CD14-positive monocyte (primary cell): ENCODE results near the gene ABCC3. TPM values are rescaled to one million over a fixed set of nuclear protein-coding genes. Genes with fewer than 3 reads are reported as not detected.

Experiments used
- DNase-seq, 3 donors: peaks; one replicate each; pipeline ENCODE4 v3.0.0-alpha.2; 2011 to 2022
- H2AFZ ChIP-seq: 2 replicates; pipeline ENCODE4 v1.6.0; 2012; ENCODE audit warnings: mild to moderate bottlenecking, low read depth, low read length, inconsistent platforms; ENCODE audit not compliant: insufficient read depth, poor library complexity, severe bottlenecking
- H3K27ac ChIP-seq, 2 donors: 1 replicate in 1 of 2; 2 replicates in 1 of 2; pipeline ENCODE4 v1.5.1; 2012 to 2013; ENCODE audit warnings: low read length in 2 of 2, control low read depth in 1 of 2, inconsistent platforms in 1 of 2, low read depth in 1 of 2, mild to moderate bottlenecking in 1 of 2
- H3K27me3 ChIP-seq, 2 donors: one replicate each; pipeline versions ENCODE4 v1.6.0 to v1.6.1; 2011 to 2013; ENCODE audit warnings: low read length in 2 of 2; ENCODE audit not compliant: control insufficient read depth in 2 of 2, insufficient read depth in 2 of 2
- H3K36me3 ChIP-seq, 2 donors: replicated peaks in 1 of 2; 1 replicate in 1 of 2; 2 replicates in 1 of 2; pipeline versions ENCODE4 v1.5.1 to v1.6.1; 2012 to 2013; ENCODE audit warnings: low read length in 2 of 2, control low read depth in 1 of 2, inconsistent platforms in 1 of 2, mild to moderate bottlenecking in 1 of 2; ENCODE audit not compliant: insufficient read depth in 2 of 2, control insufficient read depth in 1 of 2
- H3K4me1 ChIP-seq, 2 donors: 1 replicate in 1 of 2; 2 replicates in 1 of 2; pipeline versions ENCODE4 v1.5.1 to v1.6.1; 2012 to 2013; ENCODE audit warnings: low read length in 2 of 2, control low read depth in 1 of 2, inconsistent platforms in 1 of 2, mild to moderate bottlenecking in 1 of 2, moderate library complexity in 1 of 2; ENCODE audit not compliant: insufficient read depth in 2 of 2, control insufficient read depth in 1 of 2
- H3K4me2 ChIP-seq: replicated peaks from 2 replicates; pipeline ENCODE3; 2012; ENCODE audit warnings: low read length, moderate library complexity, mild to moderate bottlenecking; ENCODE audit not compliant: poor library complexity, severe bottlenecking; ENCODE audit errors: extremely low read depth
- H3K4me3 ChIP-seq, 3 experiments: fragments of 200-600 bp in 1 of 3; sonication (generic) in 1 of 3; replicated peaks in 1 of 3; 1 replicate in 2 of 3; 2 replicates in 1 of 3; pipeline ENCODE4 v1.5.1; 2011 to 2013; ENCODE audit warnings: low read length in 3 of 3, mild to moderate bottlenecking in 3 of 3, control low read depth in 2 of 3, low read depth in 2 of 3, inconsistent platforms in 1 of 3, moderate library complexity in 1 of 3
- H3K79me2 ChIP-seq: 2 replicates; pipeline ENCODE4 v1.6.0; 2012; ENCODE audit warnings: mild to moderate bottlenecking, control low read depth, inconsistent platforms, low read length, moderate library complexity; ENCODE audit not compliant: insufficient read depth
- H3K9ac ChIP-seq: 2 replicates; pipeline ENCODE4 v1.6.0; 2017; ENCODE audit warnings: low read length, mild to moderate bottlenecking; ENCODE audit not compliant: insufficient read depth, poor library complexity, severe bottlenecking
- H3K9me3 ChIP-seq, 2 donors: replicated peaks in 1 of 2; 1 replicate in 1 of 2; 2 replicates in 1 of 2; pipeline versions ENCODE4 v1.5.1 to v1.6.1; 2012 to 2013; ENCODE audit warnings: low read length in 2 of 2, control low read depth in 1 of 2; ENCODE audit not compliant: control insufficient read depth in 1 of 2, insufficient read depth in 1 of 2
- H4K20me1 ChIP-seq: 2 replicates; pipeline ENCODE4 v1.6.0; 2012; ENCODE audit warnings: mild to moderate bottlenecking, low read length, control low read depth, moderate library complexity; ENCODE audit not compliant: insufficient read depth
- H3K27ac Mint-ChIP-seq, 7 donors: one replicate each; pipeline ENCODE4 v1.8.0; 2020; ENCODE audit warnings: mild to moderate bottlenecking in 7 of 7, mixed read lengths in 7 of 7, moderate library complexity in 6 of 7, inconsistent platforms in 2 of 7
- H3K27me3 Mint-ChIP-seq, 3 donors: one replicate each; pipeline ENCODE4 v1.8.0; 2021 to 2022; ENCODE audit warnings: low read depth in 3 of 3, mild to moderate bottlenecking in 3 of 3, mixed read lengths in 3 of 3, moderate library complexity in 3 of 3, inconsistent platforms in 1 of 3
- H3K36me3 Mint-ChIP-seq, 2 donors: one replicate each; pipeline ENCODE4 v1.8.0; 2020; ENCODE audit warnings: mixed read lengths in 2 of 2, inconsistent platforms in 1 of 2, mild to moderate bottlenecking in 1 of 2
- H3K4me1 Mint-ChIP-seq: one replicate; pipeline ENCODE4 v1.8.0; 2020; ENCODE audit warnings: mild to moderate bottlenecking, mixed read lengths
- H3K4me3 Mint-ChIP-seq, 2 donors: one replicate each; pipeline ENCODE4 v1.8.0; 2020; ENCODE audit warnings: mild to moderate bottlenecking in 2 of 2, mixed read lengths in 2 of 2, moderate library complexity in 1 of 2
- H3K9me3 Mint-ChIP-seq, 7 donors: one replicate each; pipeline ENCODE4 v1.8.0; 2020 to 2022; ENCODE audit warnings: mixed read lengths in 7 of 7, mild to moderate bottlenecking in 6 of 7, moderate library complexity in 6 of 7, inconsistent platforms in 2 of 7
- WGBS: methylation state at CpG from one replicate; pipeline ENCODE4 v1.1.5; 2013; ENCODE audit warnings: missing lambda C conversion rate; ENCODE audit not compliant: insufficient coverage; 5-methylcytosine and 5-hydroxymethylcytosine counted together
- intact Hi-C, 2 donors: fragments of 100-400 bp; cut with micrococcal nuclease; formaldehyde crosslinking; loops; one replicate each; pipeline versions ENCODE4 v1.15.0 to v1.15.1; 2023
- polyA plus RNA-seq, 3 donors: library from polyadenylated mRNA; depleted of rRNA in 1 of 3; unstranded in 2 of 3; stranded (reverse) in 1 of 3; fragments of 300-500 nt in 2 of 3; fragments of >200 nt in 1 of 3; fragmentation: Illumina TruSeq in 2 of 3; gene quantifications; 1 replicate in 2 of 3; 2 replicates in 1 of 3; pipeline ENCODE4 v1.2.3, GENCODE V29; 2012 to 2021
- TF ChIP-seq, protein P1 (sequence below): fragments of 200-600 bp; IDR thresholded peaks from one replicate; pipeline ENCODE4 v1.8.0; 2022; ENCODE audit warnings: antibody characterized with exemption, mild to moderate bottlenecking

ABCC3 gene
- polyA plus RNA-seq, 3 donors = 2.7 to 74.5 (median 11.4) TPM

DNA sequence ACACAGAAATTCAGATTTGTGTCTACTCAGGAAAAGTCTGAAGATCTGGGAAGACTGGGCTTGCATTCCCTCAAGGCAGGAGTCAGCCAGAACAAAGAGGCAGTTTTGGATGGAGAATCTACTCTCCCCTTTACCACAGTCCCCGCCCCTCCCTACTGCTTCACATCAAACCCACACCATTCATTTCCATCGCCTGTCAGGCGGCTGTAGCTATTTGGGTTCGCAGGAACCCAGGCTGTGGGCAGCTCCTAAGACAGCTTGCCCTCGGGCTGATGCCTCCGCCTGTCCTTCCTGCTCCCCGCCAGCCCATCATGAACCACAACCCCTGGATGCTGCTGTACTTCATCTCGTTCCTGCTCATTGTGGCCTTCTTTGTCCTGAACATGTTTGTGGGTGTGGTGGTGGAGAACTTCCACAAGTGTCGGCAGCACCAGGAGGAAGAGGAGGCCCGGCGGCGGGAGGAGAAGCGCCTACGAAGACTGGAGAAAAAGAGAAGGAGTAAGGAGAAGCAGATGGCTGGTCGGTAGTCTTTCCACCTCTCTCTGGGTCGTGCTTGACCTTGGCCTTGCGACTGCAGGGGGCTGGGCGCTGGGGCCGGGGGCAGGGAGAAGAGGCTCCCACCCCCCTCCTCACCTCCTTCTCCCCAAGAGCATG lies 27.0 kb upstream of the ABCC3 start:
- Mint-ChIP-seq H3K27me3 (peaks cover 20 to 47% (median 30%) of the 10 kb centered on the region in 3 donors), H3K9me3 (no peaks in the 10 kb centered on the region), H3K4me3 (peak overlapping the region in 1 of 2 donors; percentile 60), H3K36me3 (no peaks in the 10 kb centered on the region), H3K4me1 (peaks cover 16% of the 10 kb centered on the region), H3K27ac (no peak overlapping the region)
- Histone ChIP-seq H3K4me3 (no peak overlapping the region), H2AFZ (no peak overlapping the region), H3K27me3 (peaks cover 0 to 18% of the 10 kb centered on the region in 2 donors), H3K9ac (no peak overlapping the region), H3K27ac (no peak overlapping the region), H3K36me3 (no peaks in the 10 kb centered on the region), H3K9me3 (no peaks in the 10 kb centered on the region), H3K4me1 (no peaks in the 10 kb centered on the region), H3K79me2 (no peaks in the 10 kb centered on the region), H4K20me1 (no peaks in the 10 kb centered on the region), H3K4me2 (no peak overlapping the region)
- WGBS = 74% methylated on average over 7 of the region's 19 CpGs
- intact Hi-C loops = no loop called here
- TF ChIP-seq, protein P1, sequence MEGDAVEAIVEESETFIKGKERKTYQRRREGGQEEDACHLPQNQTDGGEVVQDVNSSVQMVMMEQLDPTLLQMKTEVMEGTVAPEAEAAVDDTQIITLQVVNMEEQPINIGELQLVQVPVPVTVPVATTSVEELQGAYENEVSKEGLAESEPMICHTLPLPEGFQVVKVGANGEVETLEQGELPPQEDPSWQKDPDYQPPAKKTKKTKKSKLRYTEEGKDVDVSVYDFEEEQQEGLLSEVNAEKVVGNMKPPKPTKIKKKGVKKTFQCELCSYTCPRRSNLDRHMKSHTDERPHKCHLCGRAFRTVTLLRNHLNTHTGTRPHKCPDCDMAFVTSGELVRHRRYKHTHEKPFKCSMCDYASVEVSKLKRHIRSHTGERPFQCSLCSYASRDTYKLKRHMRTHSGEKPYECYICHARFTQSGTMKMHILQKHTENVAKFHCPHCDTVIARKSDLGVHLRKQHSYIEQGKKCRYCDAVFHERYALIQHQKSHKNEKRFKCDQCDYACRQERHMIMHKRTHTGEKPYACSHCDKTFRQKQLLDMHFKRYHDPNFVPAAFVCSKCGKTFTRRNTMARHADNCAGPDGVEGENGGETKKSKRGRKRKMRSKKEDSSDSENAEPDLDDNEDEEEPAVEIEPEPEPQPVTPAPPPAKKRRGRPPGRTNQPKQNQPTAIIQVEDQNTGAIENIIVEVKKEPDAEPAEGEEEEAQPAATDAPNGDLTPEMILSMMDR = no peak
- no peak for DNase-seq

GRCh38 chr17:50608700-50609379 lies 25.8 kb upstream of the ABCC3 start:
- H3K36me3 ChIP-seq = no peaks in the 10 kb centered on the region
- H3K9ac ChIP-seq = no peak overlapping the region
- H3K27ac ChIP-seq = no peak overlapping the region
- Mint-ChIP-seq H3K4me1 (peaks cover 21% of the 10 kb centered on the region), H3K36me3 (no peaks in the 10 kb centered on the region), H3K9me3 (no peaks in the 10 kb centered on the region), H3K4me3 (no peak overlapping the region), H3K27me3 (peaks cover 14 to 44% (median 28%) of the 10 kb centered on the region in 3 donors), H3K27ac (no peak overlapping the region)
- no peak overlapping the region for H3K4me2 ChIP-seq
- H3K9me3 ChIP-seq = no peaks in the 10 kb centered on the region
- H3K4me3 ChIP-seq = no peak overlapping the region
- no peaks in the 10 kb centered on the region for H4K20me1 ChIP-seq
- H3K27me3 ChIP-seq = peaks cover 0 to 17% of the 10 kb centered on the region in 2 donors
- H3K79me2 ChIP-seq = no peaks in the 10 kb centered on the region
- DNase-seq = no peak
- no peak overlapping the region for H2AFZ ChIP-seq
- H3K4me1 ChIP-seq = peaks cover 1 to 2% of the 10 kb centered on the region in 2 donors
- TF ChIP-seq, protein P1 = no peak
- intact Hi-C loops = no loop called here
- WGBS = 96% methylated on average over 4 of the region's 22 CpGs
